GM12878 (cell line): ENCODE measurements around the gene COL16A1. TPM values are rescaled to one million over a fixed set of nuclear protein-coding genes. Genes with fewer than 3 reads are reported as not detected.

ENCODE experiments used
- ATAC-seq: fragments of 200-7000 bp; cut with Tn5 transposase; 3 replicates; pipeline ENCODE4 v1.9.1; 2020; ENCODE audit warnings: mild to moderate bottlenecking, moderate library complexity
- BruUV-seq: library from RNA; stranded (reverse); fragments of 400-500 nt; replicated peaks from 2 replicates; lab custom pipeline; 2021; lab: Mats Ljungman, UMichigan
- CTCF ChIA-PET: fragments of 300-600 bp; sonication (Branson Sonifier 250); formaldehyde crosslinking; extraction: SDS; loops from one replicate; lab custom pipeline; 2021; ENCODE audit warnings: inconsistent platforms; lab: Yijun Ruan, JAX
- POLR2A ChIA-PET: fragments of 350-600 bp; formaldehyde crosslinking; extraction: SDS; loops from one replicate; lab custom pipeline; 2021; ENCODE audit warnings: inconsistent platforms; lab: Charles Lee
- RAD21 ChIA-PET: fragments of 300-600 bp; sonication (Branson Sonifier 250); formaldehyde crosslinking; loops from one replicate; lab custom pipeline; 2023; ENCODE audit warnings: antibody characterized with exemption; ENCODE audit not compliant: unreplicated experiment; lab: Charles Lee
- SMC1A ChIA-PET: fragments of 300-600 bp; sonication (Branson Sonifier 250); formaldehyde crosslinking; loops from one replicate; lab custom pipeline; 2023; ENCODE audit not compliant: unreplicated experiment, uncharacterized antibody; lab: Charles Lee
- DNase-seq: peaks from one replicate; pipeline ENCODE4 v3.0.0-alpha.2; 2011; ENCODE audit warnings: low read depth, low spot score
- FAIRE-seq: peaks from 3 replicates; lab custom pipeline; 2011; peaks lifted over from hg19 to GRCh38; lab: Jason Lieb, UNC
- H2AFZ ChIP-seq: 2 replicates; pipeline ENCODE4 v1.6.0; 2011; ENCODE audit warnings: low read depth, low read length, control low read depth; ENCODE audit not compliant: control insufficient read depth
- H3K27ac ChIP-seq: 2 replicates; pipeline ENCODE4 v1.5.1; 2011; ENCODE audit warnings: control low read depth; ENCODE audit not compliant: control insufficient read depth, insufficient read depth
- H3K27me3 ChIP-seq, 2 experiments: replicated peaks in 1 of 2; 2 replicates each; pipeline versions ENCODE4 v1.6.0 to v1.6.1; 2011; ENCODE audit warnings: low read length in 1 of 2; ENCODE audit not compliant: control insufficient read depth in 2 of 2, insufficient read depth in 2 of 2
- H3K36me3 ChIP-seq, 2 experiments: 2 replicates each; pipeline ENCODE4 v1.5.1; 2011; ENCODE audit warnings: low read length in 1 of 2; ENCODE audit not compliant: control insufficient read depth in 2 of 2, insufficient read depth in 2 of 2
- H3K4me1 ChIP-seq: 2 replicates; pipeline ENCODE4 v1.6.1; 2011; ENCODE audit warnings: mild to moderate bottlenecking, low read length, moderate library complexity, mixed read lengths; ENCODE audit not compliant: control insufficient read depth, insufficient read depth
- H3K4me2 ChIP-seq: 2 replicates; pipeline ENCODE4 v1.6.0; 2011; ENCODE audit warnings: control low read depth; ENCODE audit not compliant: control insufficient read depth, insufficient read depth
- H3K4me3 ChIP-seq: fragments of 200-600 bp; sonication (generic); 2 replicates; pipeline ENCODE4 v1.5.1; 2016
- H3K79me2 ChIP-seq: 2 replicates; pipeline ENCODE4 v1.6.0; 2011; ENCODE audit warnings: low read length; ENCODE audit not compliant: control insufficient read depth, insufficient read depth
- H3K9ac ChIP-seq: 2 replicates; pipeline ENCODE4 v1.8.0; 2011; ENCODE audit warnings: low read length, control low read depth, mixed read lengths; ENCODE audit not compliant: control insufficient read depth, insufficient read depth
- H3K9me3 ChIP-seq: replicated peaks from 3 replicates; pipeline ENCODE4 v1.5.1; 2011; ENCODE audit warnings: mild to moderate bottlenecking, low read length; ENCODE audit not compliant: control insufficient read depth, insufficient read depth
- H4K20me1 ChIP-seq: 2 replicates; pipeline ENCODE4 v1.6.0; 2011; ENCODE audit not compliant: control insufficient read depth, insufficient read depth
- CEBPB ChIP-seq, 2 experiments: fragments of 150-350 bp in 1 of 2; IDR thresholded peaks; 2 replicates each; pipeline ENCODE4 v1.6.1; 2012 to 2014; ENCODE audit warnings: low read depth in 2 of 2, low read length in 2 of 2, borderline replicate concordance in 1 of 2, inconsistent platforms in 1 of 2
- CTCF ChIP-seq, 3 experiments: IDR thresholded peaks in 2 of 3; conservative IDR thresholded peaks in 1 of 3; 2 replicates each; pipeline ENCODE4 v1.5.1; 2011; ENCODE audit warnings: low read depth in 3 of 3, low read length in 3 of 3, mild to moderate bottlenecking in 3 of 3, control low read depth in 2 of 3, moderate library complexity in 2 of 3, inconsistent platforms in 1 of 3, mixed read lengths in 1 of 3; ENCODE audit not compliant: control insufficient read depth in 2 of 3, insufficient read depth in 1 of 3; ENCODE audit errors: extremely low read depth in 1 of 3
- HCFC1 ChIP-seq: fragments of 150-350 bp; IDR thresholded peaks from 2 replicates; pipeline ENCODE4 v1.6.1; 2014; ENCODE audit warnings: low read length
- PAX5 ChIP-seq: IDR thresholded peaks from 2 replicates; pipeline ENCODE4 v1.6.1; 2011; ENCODE audit warnings: low read depth, low read length, borderline replicate concordance
- RB1 ChIP-seq: fragments of 450-650 bp; formaldehyde crosslinking; IDR thresholded peaks from 2 replicates; pipeline ENCODE4 v1.6.1; 2017; ENCODE audit warnings: mild to moderate bottlenecking, borderline replicate concordance
- SREBF1 ChIP-seq: IDR thresholded peaks from 2 replicates; pipeline ENCODE4 v1.6.1; 2012; ENCODE audit warnings: mild to moderate bottlenecking, low read length
- ZBED1 ChIP-seq: IDR thresholded peaks from 2 replicates; pipeline ENCODE4 v1.6.1; 2016; ENCODE audit warnings: borderline replicate concordance
- ZNF274 ChIP-seq: IDR thresholded peaks from one replicate; pipeline ENCODE4 v1.8.0; 2011; ENCODE audit not compliant: insufficient read length, insufficient read depth
- ZNF384 ChIP-seq: IDR thresholded peaks from 2 replicates; pipeline ENCODE4 v1.6.1; 2012; ENCODE audit warnings: low read depth, mild to moderate bottlenecking, low read length, improper control_type of control experiment, borderline replicate concordance
- WGBS: methylation state at CpG from one replicate; pipeline ENCODE4 v1.1.6; 2016; ENCODE audit warnings: low lambda C conversion rate; ENCODE audit not compliant: insufficient replicate concordance, insufficient coverage; ENCODE audit errors: missing lambda C conversion rate; 5-methylcytosine and 5-hydroxymethylcytosine counted together
- in situ Hi-C: fragments of 300-500 bp; cut with MboI; formaldehyde crosslinking; loops from 9 replicates; pipeline ENCODE4 v1.14.3; 2018; ENCODE audit warnings: mixed read lengths
- intact Hi-C: fragments of 100-400 bp; cut with micrococcal nuclease; formaldehyde crosslinking; loops from one replicate; pipeline ENCODE4 v1.14.2; 2022; ENCODE audit not compliant: unreplicated experiment
- polyA plus RNA-seq, 11 experiments: library from polyadenylated mRNA; depleted of rRNA in 4 of 11; unstranded in 6 of 11; stranded (reverse) in 5 of 11; fragments of >200 nt; fragmentation: Nextera tagmentation in 4 of 11; fragmentation: Illumina TruSeq in 1 of 11; extraction: Ambion mirVana in 4 of 11; extraction: Trizol in 1 of 11; gene quantifications; 1 replicate in 1 of 11; 2 replicates in 10 of 11; pipeline versions ENCODE4 v1.2.1 to v1.2.3, GENCODE V29; 2011 to 2016; ENCODE audit warnings: inconsistent platforms in 2 of 11, missing spikeins in 2 of 11, low read depth in 1 of 11
- total RNA-seq, 4 experiments: library from RNA; depleted of rRNA in 3 of 4; stranded (reverse); fragments of >200 nt in 3 of 4; fragmentation: Illumina TruSeq in 1 of 4; extraction: Trizol in 1 of 4; gene quantifications; 2 replicates each; pipeline versions ENCODE4 v1.2.1 to v1.2.3, GENCODE V29; 2013 to 2021

Gene COL16A1
- total and polyA plus RNA-seq, 10 of the 15 experiments (the other 5 are each of a cell fraction or from before 2014, with no cell fraction given) = 0.02 to 3.7 (median 0.59) TPM

- intact Hi-C loops = no loop called here
- Histone ChIP-seq H4K20me1 (no peaks in the 10 kb centered on the region), H3K27me3 (peaks cover 0 to 5% of the 10 kb centered on the region in 2 experiments; a peak in 2 of 4 replicates), H3K36me3 (no peaks in the 10 kb centered on the region), H3K4me3 (no peak overlapping the region), H3K9ac (no peak overlapping the region), H3K79me2 (no peaks in the 10 kb centered on the region), H3K4me2 (no peak overlapping the region), H3K9me3 (no peaks in the 10 kb centered on the region), H3K27ac (no peak overlapping the region), H2AFZ (no peak overlapping the region), H3K4me1 (peaks cover 7% of the 10 kb centered on the region; the same call in 1 of the 2 replicates)
- 38% methylated on average over 5 of the region's 5 CpGs for WGBS
- DNase-seq (no peak), ATAC-seq (no peak), FAIRE-seq (no peak)
- BruUV-seq = no TSS peak
- ChIA-PET RAD21 (interaction anchor here (1.6 to 2.0 kb wide), 3 partner anchors 36 to 88 kb away, joined by 4 to 15 read pairs (median 8); no protein-coding TSS in a partner anchor), SMC1A (interaction anchor here (1.4 to 1.9 kb wide), 2 partner anchors 37 to 94 kb away, joined by 4 to 10 read pairs; no protein-coding TSS in a partner anchor), POLR2A (no interaction called here), CTCF (interaction anchor here (0.6 kb wide), 1 partner anchor 37 kb away, joined by 3 read pairs; no protein-coding TSS in a partner anchor)
- TF ChIP-seq PAX5 (no peak), SREBF1 (no peak), HCFC1 (no peak), ZBED1 (no peak), ZNF384 (no peak), RB1 (no peak), ZNF274 (no peak), CTCF (IDR thresholded peaks at IDR 0.05 in 2 of 3, conservative IDR thresholded peaks at IDR 0.05 in 1 of 3; ENCODE audit: control insufficient read depth in 2 of 3, extremely low read depth in 1 of 3, insufficient read depth in 1 of 3, low read depth in 3 of 3, low read length in 3 of 3) (no peak), CEBPB (IDR thresholded peaks at IDR 0.05; ENCODE audit: borderline replicate concordance in 1 of 2, low read depth in 2 of 2, low read length in 2 of 2) (no peak)
- in situ Hi-C loops = no loop called here
Observed at GRCh38 chr1:31751822-31752241, 48.0 kb upstream of the COL16A1 start.
